GM13977 (cell line): Measurements from ENCODE around the gene ERC2.

Source experiments
- DNase-seq: peaks from one replicate; pipeline ENCODE4 v3.0.0; 2012; ENCODE audit warnings: low spot score
- CTCF ChIP-seq: IDR thresholded peaks from 2 replicates; pipeline ENCODE4 v1.5.1; 2012; ENCODE audit warnings: mild to moderate bottlenecking, control low read depth; ENCODE audit not compliant: insufficient read depth; ENCODE audit errors: extremely low read depth, missing control alignments
- in situ Hi-C: fragments of 300-500 bp; cut with MboI; formaldehyde crosslinking; loops from one replicate; pipeline ENCODE4 v1.12.0; 2022; ENCODE audit warnings: low sequenced_read_pairs, low pct_unique_long_range_greater_than_20kb, mixed read lengths, inconsistent platforms; ENCODE audit not compliant: unreplicated experiment

Gene ERC2

GRCh38 chr3:56415652-56416051 lies 52.6 kb downstream of the ERC2 start:
- in situ Hi-C loops, result no loop called here
- no peak for TF ChIP-seq CTCF
- no peak for DNase-seq

GRCh38 chr3:56413911-56414310 lies 54.4 kb downstream of the ERC2 start:
- in situ Hi-C loops, result no loop called here
- no peak for DNase-seq
- TF ChIP-seq CTCF, result no peak

DNA sequence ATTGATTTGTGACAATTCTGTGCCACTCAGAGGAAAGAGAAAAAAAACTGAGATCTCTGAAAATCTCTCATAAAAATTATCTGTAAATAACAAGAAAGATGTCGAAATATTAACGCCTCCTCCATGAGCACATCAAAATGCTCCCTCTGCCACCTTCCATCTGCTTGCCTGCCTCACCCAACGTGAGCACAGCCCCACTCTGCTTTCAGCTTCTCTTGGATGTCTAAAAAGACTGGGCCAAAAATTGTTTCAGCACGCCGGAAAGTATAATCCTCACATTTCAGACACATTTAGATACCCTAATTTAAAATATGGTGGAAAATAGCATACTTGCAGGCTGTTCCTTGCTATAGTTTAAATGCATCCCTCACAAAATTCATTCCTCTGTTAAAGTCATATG lies 57.1 kb downstream of the ERC2 start:
- no peak for TF ChIP-seq CTCF
- no peak for DNase-seq
- in situ Hi-C loops, result no loop called here

DNA sequence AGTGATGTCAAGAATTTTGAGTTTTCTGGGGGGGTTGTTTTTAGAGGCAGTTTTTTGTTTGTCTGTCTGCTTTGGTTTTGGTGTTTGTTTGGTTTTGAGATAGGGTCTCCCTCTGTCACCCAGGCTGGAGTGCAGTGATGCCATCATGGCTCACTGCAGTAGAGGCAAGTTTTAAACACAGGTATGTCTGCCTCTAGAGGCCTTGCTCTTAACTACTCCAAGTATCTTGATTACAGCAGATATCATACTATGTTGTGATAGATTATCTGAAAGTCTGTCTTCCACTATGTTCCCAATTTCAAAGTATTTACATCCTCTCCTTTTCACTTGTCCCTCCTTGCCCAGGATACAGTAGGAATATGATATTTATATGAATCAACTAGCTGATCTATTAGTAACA lies 57.7 kb downstream of the ERC2 start:
- no peak for TF ChIP-seq CTCF
- in situ Hi-C loops, result no loop called here
- DNase-seq, result no peak

DNA sequence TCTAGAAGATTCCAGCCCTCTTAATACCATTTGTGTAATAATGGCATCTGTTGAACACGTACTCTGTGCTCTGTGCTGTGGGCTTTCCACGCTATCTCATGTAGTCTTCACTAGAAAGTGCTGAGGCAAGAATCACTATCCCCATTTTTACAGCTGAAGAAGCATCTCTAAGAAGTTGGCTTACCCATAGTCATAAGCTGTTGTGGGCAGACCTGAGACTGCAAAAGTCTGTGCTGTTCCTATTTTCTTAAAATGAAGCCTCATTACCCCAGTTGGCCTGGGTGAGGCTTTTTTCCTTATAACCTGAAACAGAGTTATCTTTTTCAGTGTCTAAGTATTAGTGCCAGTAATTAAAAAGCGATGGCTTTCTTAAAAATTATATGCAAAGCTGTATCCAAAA lies 58.5 kb downstream of the ERC2 start:
- in situ Hi-C loops, result no loop called here
- TF ChIP-seq CTCF, result no peak
- no peak for DNase-seq

DNA sequence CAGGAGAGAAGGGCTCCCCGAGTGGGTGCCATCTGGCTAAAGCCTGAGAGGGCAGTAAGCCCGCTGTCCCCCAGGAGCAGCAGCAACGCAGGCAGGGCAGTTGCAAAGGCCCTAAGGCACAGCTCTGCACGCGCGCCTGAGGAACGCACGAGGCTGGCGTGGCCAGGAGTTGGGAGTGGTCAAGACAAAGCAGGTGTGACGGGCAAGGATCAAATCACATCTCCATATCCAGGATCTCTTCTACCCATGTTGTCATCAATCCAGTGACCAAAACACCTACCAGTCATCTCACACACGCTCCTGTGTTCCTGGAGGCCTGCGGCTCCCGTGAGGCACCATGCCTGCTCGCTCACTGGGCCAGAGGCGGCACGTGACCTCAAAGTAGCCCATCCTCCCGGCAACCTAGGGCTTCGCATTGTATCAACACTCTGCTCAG lies 59.5 kb downstream of the ERC2 start:
- no peak for DNase-seq
- no peak for TF ChIP-seq CTCF
- in situ Hi-C loops, result no loop called here
